NT2/D1 (cell line): ENCODE data around the gene PRDM12.

ENCODE experiments used
- SUZ12 ChIP-seq: IDR thresholded peaks from 2 replicates; pipeline ENCODE4 v1.6.1; 2011; ENCODE audit not compliant: insufficient read length, insufficient read depth; ENCODE audit errors: extremely low read depth
- YY1 ChIP-seq: IDR thresholded peaks from 2 replicates; pipeline ENCODE4 v1.6.1; 2011; ENCODE audit not compliant: insufficient read length, insufficient read depth
- ZNF274 ChIP-seq: IDR thresholded peaks from 2 replicates; pipeline ENCODE4 v1.6.1; 2011; ENCODE audit warnings: mild to moderate bottlenecking, low read depth, low read length

DNA sequence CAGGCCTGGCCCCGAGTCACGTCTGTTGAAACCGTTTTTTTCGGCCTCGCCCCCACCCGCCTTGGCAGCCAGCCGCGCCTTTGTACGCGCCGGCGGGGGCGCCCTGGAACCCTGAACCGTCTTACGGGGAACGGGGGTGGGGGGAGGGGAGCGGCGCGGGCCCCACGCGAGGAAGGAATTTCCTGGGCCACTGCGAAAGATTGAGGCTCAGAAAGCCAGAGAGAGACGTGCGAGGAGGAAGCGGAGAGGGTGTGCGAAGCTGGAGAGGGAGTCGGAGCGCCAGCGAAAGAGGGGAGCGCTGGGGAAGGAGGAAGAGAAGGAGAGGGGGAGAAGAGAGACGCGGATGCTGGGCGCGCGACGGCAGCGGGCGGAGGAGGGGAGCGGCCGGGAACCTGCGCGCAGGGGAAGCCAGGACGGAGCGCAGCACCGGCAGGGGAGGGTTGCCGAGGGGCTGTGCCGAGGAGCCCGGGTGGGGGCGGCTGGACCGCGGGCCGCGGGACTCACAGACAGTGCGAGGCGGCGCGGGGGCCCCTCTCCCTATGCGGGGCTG is 4.6 kb upstream of the PRDM12 start:
- TF ChIP-seq YY1 (no peak), ZNF274 (no peak), SUZ12 (no peak)
